Thyroid gland (tissue), 4 donors: ENCODE measurements around the gene UBE4A.

ENCODE experiments used
- POLR2A ChIP-seq, 2 donors: fragments of 450-650 bp; IDR thresholded peaks; one replicate each; pipeline ENCODE4 v1.6.1; 2017; ENCODE audit warnings: antibody characterized with exemption in 2 of 2, mild to moderate bottlenecking in 2 of 2, moderate library complexity in 1 of 2
- TF ChIP-seq, protein P1 (sequence below), 6 experiments: fragments of 200-600 bp in 3 of 6; fragments of 450-650 bp in 3 of 6; sonication (generic) in 3 of 6; IDR thresholded peaks; one replicate each; pipeline ENCODE4 v1.5.1; 2016 to 2019; ENCODE audit warnings: antibody characterized with exemption in 6 of 6, mild to moderate bottlenecking in 2 of 6, inconsistent platforms in 1 of 6, moderate library complexity in 1 of 6

- TF ChIP-seq, protein P1, sequence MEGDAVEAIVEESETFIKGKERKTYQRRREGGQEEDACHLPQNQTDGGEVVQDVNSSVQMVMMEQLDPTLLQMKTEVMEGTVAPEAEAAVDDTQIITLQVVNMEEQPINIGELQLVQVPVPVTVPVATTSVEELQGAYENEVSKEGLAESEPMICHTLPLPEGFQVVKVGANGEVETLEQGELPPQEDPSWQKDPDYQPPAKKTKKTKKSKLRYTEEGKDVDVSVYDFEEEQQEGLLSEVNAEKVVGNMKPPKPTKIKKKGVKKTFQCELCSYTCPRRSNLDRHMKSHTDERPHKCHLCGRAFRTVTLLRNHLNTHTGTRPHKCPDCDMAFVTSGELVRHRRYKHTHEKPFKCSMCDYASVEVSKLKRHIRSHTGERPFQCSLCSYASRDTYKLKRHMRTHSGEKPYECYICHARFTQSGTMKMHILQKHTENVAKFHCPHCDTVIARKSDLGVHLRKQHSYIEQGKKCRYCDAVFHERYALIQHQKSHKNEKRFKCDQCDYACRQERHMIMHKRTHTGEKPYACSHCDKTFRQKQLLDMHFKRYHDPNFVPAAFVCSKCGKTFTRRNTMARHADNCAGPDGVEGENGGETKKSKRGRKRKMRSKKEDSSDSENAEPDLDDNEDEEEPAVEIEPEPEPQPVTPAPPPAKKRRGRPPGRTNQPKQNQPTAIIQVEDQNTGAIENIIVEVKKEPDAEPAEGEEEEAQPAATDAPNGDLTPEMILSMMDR (IDR thresholded peaks at IDR 0.05), result no peak
- TF ChIP-seq POLR2A (IDR thresholded peaks at IDR 0.05), result no peak
These were observed 71.6 kb downstream of the UBE4A start for GRCh38 chr11:118430956-118431355.
